ENCODE results near the gene SMOC2.

SMOC2 gene

GRCh38 chr6:168634541-168635328 lies 193.8 kb downstream of the SMOC2 start:
- Histone ChIP-seq H3K9ac (ENCODE audit: low read length) (no peak overlapping the region), H3K36me3 (ENCODE audit: control insufficient read depth, insufficient read depth, low read length, severe bottlenecking) (no peaks in the 10 kb centered on the region), H3K4me1 (ENCODE audit: control insufficient read depth, insufficient read depth, low read length) (peaks cover 8% of the 10 kb centered on the region), H3K4me3 (ENCODE audit: low read length) (no peak overlapping the region), H3K27me3 (replicated peaks; ENCODE audit: control insufficient read depth, insufficient read depth, low read length) (peaks cover 3% of the 10 kb centered on the region), H3K9me3 (ENCODE audit: control insufficient read depth, low read length) (peaks cover 8% of the 10 kb centered on the region)
- DNase-seq (ENCODE audit: low read depth): no peak

- no peak for DNase-seq (ENCODE audit: low read depth)
- Histone ChIP-seq H3K36me3 (ENCODE audit: control insufficient read depth, insufficient read depth, low read length, severe bottlenecking) (no peaks in the 10 kb centered on the region), H3K9me3 (ENCODE audit: control insufficient read depth, low read length) (peaks cover 6% of the 10 kb centered on the region), H3K9ac (ENCODE audit: low read length) (no peak overlapping the region), H3K4me3 (ENCODE audit: low read length) (no peak overlapping the region), H3K27me3 (replicated peaks; ENCODE audit: control insufficient read depth, insufficient read depth, low read length) (peaks cover 3% of the 10 kb centered on the region), H3K4me1 (ENCODE audit: control insufficient read depth, insufficient read depth, low read length) (peaks cover 18% of the 10 kb centered on the region)
These were observed 195.4 kb downstream of the SMOC2 start for GRCh38 chr6:168636147-168637004.

- no peak overlapping the region for H3K4me3 ChIP-seq (ENCODE audit: low read length)
- H3K4me1 ChIP-seq (ENCODE audit: control insufficient read depth, insufficient read depth, low read length): peaks cover 25% of the 10 kb centered on the region
- DNase-seq (ENCODE audit: low read depth): no peak
- no peaks in the 10 kb centered on the region for H3K36me3 ChIP-seq (ENCODE audit: control insufficient read depth, insufficient read depth, low read length, severe bottlenecking)
- H3K9ac ChIP-seq (ENCODE audit: low read length): no peak overlapping the region
- peaks cover 3% of the 10 kb centered on the region for H3K27me3 ChIP-seq (replicated peaks; ENCODE audit: control insufficient read depth, insufficient read depth, low read length)
- peaks cover 6% of the 10 kb centered on the region for H3K9me3 ChIP-seq (ENCODE audit: control insufficient read depth, low read length)
These were observed 196.8 kb downstream of the SMOC2 start for GRCh38 chr6:168637834-168638233.

- peaks cover 25% of the 10 kb centered on the region for H3K4me1 ChIP-seq (ENCODE audit: control insufficient read depth, insufficient read depth, low read length)
- peak overlapping the region; percentile 11 for H3K4me3 ChIP-seq (ENCODE audit: low read length)
- DNase-seq (ENCODE audit: low read depth): no peak
These were observed 197.7 kb downstream of the SMOC2 start for GRCh38 chr6:168638468-168639271.

GRCh38 chr6:168640181-168640580 lies 199.2 kb downstream of the SMOC2 start:
- Histone ChIP-seq H3K36me3 (ENCODE audit: control insufficient read depth, insufficient read depth, low read length, severe bottlenecking) (no peaks in the 10 kb centered on the region), H3K9me3 (ENCODE audit: control insufficient read depth, low read length) (no peaks in the 10 kb centered on the region), H3K9ac (ENCODE audit: low read length) (no peak overlapping the region), H3K4me3 (ENCODE audit: low read length) (no peak overlapping the region), H3K4me1 (ENCODE audit: control insufficient read depth, insufficient read depth, low read length) (peaks cover 25% of the 10 kb centered on the region), H3K27me3 (replicated peaks; ENCODE audit: control insufficient read depth, insufficient read depth, low read length) (peaks cover 3% of the 10 kb centered on the region)
- no peak for DNase-seq (ENCODE audit: low read depth)

More at GRCh38 chr6:168638468-168639271, 197.7 kb downstream of the SMOC2 start:
- H3K9me3 ChIP-seq (ENCODE audit: control insufficient read depth, low read length): peaks cover 6% of the 10 kb centered on the region
- peaks cover 3% of the 10 kb centered on the region for H3K27me3 ChIP-seq (replicated peaks; ENCODE audit: control insufficient read depth, insufficient read depth, low read length)
- H3K36me3 ChIP-seq (ENCODE audit: control insufficient read depth, insufficient read depth, low read length, severe bottlenecking): no peaks in the 10 kb centered on the region
- no peak overlapping the region for H3K9ac ChIP-seq (ENCODE audit: low read length)

GRCh38 chr6:168640768-168641167 lies 199.8 kb downstream of the SMOC2 start:
- Histone ChIP-seq H3K9me3 (ENCODE audit: control insufficient read depth, low read length) (no peaks in the 10 kb centered on the region), H3K4me3 (ENCODE audit: low read length) (peak overlapping the region; percentile 60), H3K36me3 (ENCODE audit: control insufficient read depth, insufficient read depth, low read length, severe bottlenecking) (no peaks in the 10 kb centered on the region), H3K9ac (ENCODE audit: low read length) (peak overlapping the region; percentile 11), H3K27me3 (replicated peaks; ENCODE audit: control insufficient read depth, insufficient read depth, low read length) (peaks cover 3% of the 10 kb centered on the region), H3K4me1 (ENCODE audit: control insufficient read depth, insufficient read depth, low read length) (peaks cover 25% of the 10 kb centered on the region)
- DNase-seq (ENCODE audit: low read depth): no peak

GRCh38 chr6:168641446-168641845 lies 200.5 kb downstream of the SMOC2 start:
- H3K9me3 ChIP-seq (ENCODE audit: control insufficient read depth, low read length): no peaks in the 10 kb centered on the region
- H3K27me3 ChIP-seq (replicated peaks; ENCODE audit: control insufficient read depth, insufficient read depth, low read length): peaks cover 6% of the 10 kb centered on the region
- H3K9ac ChIP-seq (ENCODE audit: low read length): no peak overlapping the region
- H3K36me3 ChIP-seq (ENCODE audit: control insufficient read depth, insufficient read depth, low read length, severe bottlenecking): no peaks in the 10 kb centered on the region
- no peak for DNase-seq (ENCODE audit: low read depth)
- peaks cover 25% of the 10 kb centered on the region for H3K4me1 ChIP-seq (ENCODE audit: control insufficient read depth, insufficient read depth, low read length)
- H3K4me3 ChIP-seq (ENCODE audit: low read length): peak overlapping the region; percentile 60

- H3K9me3 ChIP-seq (ENCODE audit: control insufficient read depth, low read length): no peaks in the 10 kb centered on the region
- no peak overlapping the region for H3K9ac ChIP-seq (ENCODE audit: low read length)
- no peak overlapping the region for H3K4me3 ChIP-seq (ENCODE audit: low read length)
- no peaks in the 10 kb centered on the region for H3K36me3 ChIP-seq (ENCODE audit: control insufficient read depth, insufficient read depth, low read length, severe bottlenecking)
- DNase-seq (ENCODE audit: low read depth): no peak
- H3K27me3 ChIP-seq (replicated peaks; ENCODE audit: control insufficient read depth, insufficient read depth, low read length): peaks cover 6% of the 10 kb centered on the region
- H3K4me1 ChIP-seq (ENCODE audit: control insufficient read depth, insufficient read depth, low read length): peaks cover 31% of the 10 kb centered on the region
These were observed 202.4 kb downstream of the SMOC2 start for GRCh38 chr6:168643401-168643800.

GRCh38 chr6:168645326-168645725 lies 204.3 kb downstream of the SMOC2 start:
- Histone ChIP-seq H3K27me3 (replicated peaks; ENCODE audit: control insufficient read depth, insufficient read depth, low read length) (peaks cover 15% of the 10 kb centered on the region), H3K4me1 (ENCODE audit: control insufficient read depth, insufficient read depth, low read length) (peaks cover 32% of the 10 kb centered on the region), H3K4me3 (ENCODE audit: low read length) (no peak overlapping the region), H3K36me3 (ENCODE audit: control insufficient read depth, insufficient read depth, low read length, severe bottlenecking) (no peaks in the 10 kb centered on the region), H3K9me3 (ENCODE audit: control insufficient read depth, low read length) (no peaks in the 10 kb centered on the region), H3K9ac (ENCODE audit: low read length) (no peak overlapping the region)
- no peak for DNase-seq (ENCODE audit: low read depth)

GRCh38 chr6:168647271-168647670 lies 206.3 kb downstream of the SMOC2 start:
- no peak for DNase-seq (ENCODE audit: low read depth)
- H3K27me3 ChIP-seq (replicated peaks; ENCODE audit: control insufficient read depth, insufficient read depth, low read length): peaks cover 15% of the 10 kb centered on the region
- no peak overlapping the region for H3K4me3 ChIP-seq (ENCODE audit: low read length)
- H3K4me1 ChIP-seq (ENCODE audit: control insufficient read depth, insufficient read depth, low read length): peaks cover 15% of the 10 kb centered on the region
- no peak overlapping the region for H3K9ac ChIP-seq (ENCODE audit: low read length)
- H3K9me3 ChIP-seq (ENCODE audit: control insufficient read depth, low read length): no peaks in the 10 kb centered on the region
- no peaks in the 10 kb centered on the region for H3K36me3 ChIP-seq (ENCODE audit: control insufficient read depth, insufficient read depth, low read length, severe bottlenecking)
